ENCODE results near the gene TACSTD2.
"Not testable (repeated sequence)": the region's sequence is repeated elsewhere in the genome, so short reads cannot be mapped to it uniquely, and the experiment has no call there.

TACSTD2 gene

GRCh38 chr1:58570094-58570493 is 7.0 kb downstream of the TACSTD2 start:
- Histone ChIP-seq H2AFZ (no peak overlapping the region), H3K79me2 (no peaks in the 10 kb centered on the region), H3K9ac (no peak overlapping the region), H3K4me2 (ENCODE audit: low read length) (no peak overlapping the region), H3K9me3 (ENCODE audit: control insufficient read depth, low read length) (no peaks in the 10 kb centered on the region), H3K4me1 (no peaks in the 10 kb centered on the region), H3K27me3 (ENCODE audit: control insufficient read depth, insufficient read depth, low read length) (no peaks in the 10 kb centered on the region), H3K27ac (no peak overlapping the region), H3K4me3 (ENCODE audit: low read depth, low read length) (no peak overlapping the region), H3K36me3 (ENCODE audit: control insufficient read depth, insufficient read depth, low read length) (no peaks in the 10 kb centered on the region)
- no peak for TF ChIP-seq CTCF (IDR thresholded peaks at IDR 0.05)

DNA sequence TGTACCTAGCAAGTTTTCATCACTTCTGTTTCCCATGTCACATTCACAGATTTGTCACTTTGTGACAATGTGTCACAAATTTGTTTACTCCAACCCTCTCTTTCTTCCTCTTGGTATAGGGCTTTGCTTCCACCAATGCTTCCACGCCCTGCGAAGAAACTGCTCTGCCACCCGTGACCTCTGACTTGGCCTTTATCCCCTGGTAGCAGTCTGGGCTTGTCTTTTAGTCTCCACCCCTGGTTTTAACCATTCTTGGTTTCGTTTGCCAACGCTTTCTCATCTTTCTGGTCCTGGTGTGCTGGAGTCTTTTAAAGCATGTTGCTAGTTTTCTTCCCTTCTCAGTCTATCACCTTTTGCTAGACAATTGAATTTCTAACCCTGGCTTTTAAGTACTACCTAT is 8.1 kb downstream of the TACSTD2 start:
- Histone ChIP-seq H3K9ac (no peak overlapping the region), H3K36me3 (ENCODE audit: control insufficient read depth, insufficient read depth, low read length) (no peaks in the 10 kb centered on the region), H3K4me3 (ENCODE audit: low read depth, low read length) (no peak overlapping the region), H3K4me1 (no peaks in the 10 kb centered on the region), H3K79me2 (no peaks in the 10 kb centered on the region), H3K4me2 (ENCODE audit: low read length) (no peak overlapping the region), H3K9me3 (ENCODE audit: control insufficient read depth, low read length) (no peaks in the 10 kb centered on the region), H3K27ac (no peak overlapping the region), H3K27me3 (ENCODE audit: control insufficient read depth, insufficient read depth, low read length) (no peaks in the 10 kb centered on the region), H2AFZ (no peak overlapping the region)
- TF ChIP-seq CTCF (IDR thresholded peaks at IDR 0.05), result no peak

GRCh38 chr1:58568271-58568860 is 8.7 kb downstream of the TACSTD2 start:
- no peak overlapping the region for H3K4me2 ChIP-seq (ENCODE audit: low read length)
- H3K27ac ChIP-seq, result no peak overlapping the region
- H3K9me3 ChIP-seq (ENCODE audit: control insufficient read depth, low read length), result no peaks in the 10 kb centered on the region
- H3K4me1 ChIP-seq, result no peaks in the 10 kb centered on the region
- H2AFZ ChIP-seq, result no peak overlapping the region
- no peaks in the 10 kb centered on the region for H3K79me2 ChIP-seq
- no peak overlapping the region for H3K4me3 ChIP-seq (ENCODE audit: low read depth, low read length)
- no peaks in the 10 kb centered on the region for H3K36me3 ChIP-seq (ENCODE audit: control insufficient read depth, insufficient read depth, low read length)
- no peak for TF ChIP-seq CTCF (IDR thresholded peaks at IDR 0.05)
- H3K9ac ChIP-seq, result no peak overlapping the region
- H3K27me3 ChIP-seq (ENCODE audit: control insufficient read depth, insufficient read depth, low read length), result no peaks in the 10 kb centered on the region

- Histone ChIP-seq H3K4me3 (ENCODE audit: low read depth, low read length) (no peak overlapping the region), H3K9ac (no peak overlapping the region), H3K79me2 (no peaks in the 10 kb centered on the region), H3K4me1 (no peaks in the 10 kb centered on the region), H3K4me2 (ENCODE audit: low read length) (no peak overlapping the region), H3K9me3 (ENCODE audit: control insufficient read depth, low read length) (no peaks in the 10 kb centered on the region), H3K27me3 (ENCODE audit: control insufficient read depth, insufficient read depth, low read length) (no peaks in the 10 kb centered on the region), H2AFZ (no peak overlapping the region), H3K27ac (no peak overlapping the region), H3K36me3 (ENCODE audit: control insufficient read depth, insufficient read depth, low read length) (no peaks in the 10 kb centered on the region)
- TF ChIP-seq CTCF (IDR thresholded peaks at IDR 0.05), result no peak
These were observed 10.7 kb downstream of the TACSTD2 start for GRCh38 chr1:58566339-58566738.

- not testable (repeated sequence) for H3K4me3 ChIP-seq (ENCODE audit: low read depth, low read length); H3K4me2 ChIP-seq (ENCODE audit: low read length); H3K9ac ChIP-seq; H3K79me2 ChIP-seq; H3K4me1 ChIP-seq; H2AFZ ChIP-seq; H3K27me3 ChIP-seq (ENCODE audit: control insufficient read depth, insufficient read depth, low read length); H3K36me3 ChIP-seq (ENCODE audit: control insufficient read depth, insufficient read depth, low read length); H3K9me3 ChIP-seq (ENCODE audit: control insufficient read depth, low read length); H3K27ac ChIP-seq
These were observed 13.3 kb downstream of the TACSTD2 start for GRCh38 chr1:58563715-58564114.
